GM12878 (cell line): ENCODE measurements around the gene HBB. TPM values are rescaled to one million over a fixed set of nuclear protein-coding genes. Genes with fewer than 3 reads are reported as not detected.

ENCODE experiments used
- ATAC-seq: fragments of 200-7000 bp; cut with Tn5 transposase; 3 replicates; pipeline ENCODE4 v1.9.1; 2020; ENCODE audit warnings: mild to moderate bottlenecking, moderate library complexity
- BruUV-seq: library from RNA; stranded (reverse); fragments of 400-500 nt; replicated peaks from 2 replicates; lab custom pipeline; 2021; lab: Mats Ljungman, UMichigan
- CTCF ChIA-PET: fragments of 300-600 bp; sonication (Branson Sonifier 250); formaldehyde crosslinking; extraction: SDS; loops from one replicate; lab custom pipeline; 2021; ENCODE audit warnings: inconsistent platforms; lab: Yijun Ruan, JAX
- POLR2A ChIA-PET: fragments of 350-600 bp; formaldehyde crosslinking; extraction: SDS; loops from one replicate; lab custom pipeline; 2021; ENCODE audit warnings: inconsistent platforms; lab: Charles Lee
- RAD21 ChIA-PET: fragments of 300-600 bp; sonication (Branson Sonifier 250); formaldehyde crosslinking; loops from one replicate; lab custom pipeline; 2023; ENCODE audit warnings: antibody characterized with exemption; ENCODE audit not compliant: unreplicated experiment; lab: Charles Lee
- SMC1A ChIA-PET: fragments of 300-600 bp; sonication (Branson Sonifier 250); formaldehyde crosslinking; loops from one replicate; lab custom pipeline; 2023; ENCODE audit not compliant: unreplicated experiment, uncharacterized antibody; lab: Charles Lee
- DNase-seq: peaks from one replicate; pipeline ENCODE4 v3.0.0-alpha.2; 2011; ENCODE audit warnings: low read depth, low spot score
- FAIRE-seq: peaks from 3 replicates; lab custom pipeline; 2011; peaks lifted over from hg19 to GRCh38; lab: Jason Lieb, UNC
- H2AFZ ChIP-seq: 2 replicates; pipeline ENCODE4 v1.6.0; 2011; ENCODE audit warnings: low read depth, low read length, control low read depth; ENCODE audit not compliant: control insufficient read depth
- H3K27ac ChIP-seq: 2 replicates; pipeline ENCODE4 v1.5.1; 2011; ENCODE audit warnings: control low read depth; ENCODE audit not compliant: control insufficient read depth, insufficient read depth
- H3K27me3 ChIP-seq, 2 experiments: replicated peaks in 1 of 2; 2 replicates each; pipeline versions ENCODE4 v1.6.0 to v1.6.1; 2011; ENCODE audit warnings: low read length in 1 of 2; ENCODE audit not compliant: control insufficient read depth in 2 of 2, insufficient read depth in 2 of 2
- H3K36me3 ChIP-seq, 2 experiments: 2 replicates each; pipeline ENCODE4 v1.5.1; 2011; ENCODE audit warnings: low read length in 1 of 2; ENCODE audit not compliant: control insufficient read depth in 2 of 2, insufficient read depth in 2 of 2
- H3K4me1 ChIP-seq: 2 replicates; pipeline ENCODE4 v1.6.1; 2011; ENCODE audit warnings: mild to moderate bottlenecking, low read length, moderate library complexity, mixed read lengths; ENCODE audit not compliant: control insufficient read depth, insufficient read depth
- H3K4me2 ChIP-seq: 2 replicates; pipeline ENCODE4 v1.6.0; 2011; ENCODE audit warnings: control low read depth; ENCODE audit not compliant: control insufficient read depth, insufficient read depth
- H3K4me3 ChIP-seq: fragments of 200-600 bp; sonication (generic); 2 replicates; pipeline ENCODE4 v1.5.1; 2016
- H3K79me2 ChIP-seq: 2 replicates; pipeline ENCODE4 v1.6.0; 2011; ENCODE audit warnings: low read length; ENCODE audit not compliant: control insufficient read depth, insufficient read depth
- H3K9ac ChIP-seq: 2 replicates; pipeline ENCODE4 v1.8.0; 2011; ENCODE audit warnings: low read length, control low read depth, mixed read lengths; ENCODE audit not compliant: control insufficient read depth, insufficient read depth
- H3K9me3 ChIP-seq: replicated peaks from 3 replicates; pipeline ENCODE4 v1.5.1; 2011; ENCODE audit warnings: mild to moderate bottlenecking, low read length; ENCODE audit not compliant: control insufficient read depth, insufficient read depth
- H4K20me1 ChIP-seq: 2 replicates; pipeline ENCODE4 v1.6.0; 2011; ENCODE audit not compliant: control insufficient read depth, insufficient read depth
- PAX5 ChIP-seq: IDR thresholded peaks from 2 replicates; pipeline ENCODE4 v1.6.1; 2011; ENCODE audit warnings: low read depth, low read length, borderline replicate concordance
- WGBS: methylation state at CpG from one replicate; pipeline ENCODE4 v1.1.6; 2016; ENCODE audit warnings: low lambda C conversion rate; ENCODE audit not compliant: insufficient replicate concordance, insufficient coverage; ENCODE audit errors: missing lambda C conversion rate; 5-methylcytosine and 5-hydroxymethylcytosine counted together
- in situ Hi-C: fragments of 300-500 bp; cut with MboI; formaldehyde crosslinking; loops from 9 replicates; pipeline ENCODE4 v1.14.3; 2018; ENCODE audit warnings: mixed read lengths
- intact Hi-C: fragments of 100-400 bp; cut with micrococcal nuclease; formaldehyde crosslinking; loops from one replicate; pipeline ENCODE4 v1.14.2; 2022; ENCODE audit not compliant: unreplicated experiment
- polyA plus RNA-seq, 11 experiments: library from polyadenylated mRNA; depleted of rRNA in 4 of 11; unstranded in 6 of 11; stranded (reverse) in 5 of 11; fragments of >200 nt; fragmentation: Nextera tagmentation in 4 of 11; fragmentation: Illumina TruSeq in 1 of 11; extraction: Ambion mirVana in 4 of 11; extraction: Trizol in 1 of 11; gene quantifications; 1 replicate in 1 of 11; 2 replicates in 10 of 11; pipeline versions ENCODE4 v1.2.1 to v1.2.3, GENCODE V29; 2011 to 2016; ENCODE audit warnings: inconsistent platforms in 2 of 11, missing spikeins in 2 of 11, low read depth in 1 of 11
- total RNA-seq, 4 experiments: library from RNA; depleted of rRNA in 3 of 4; stranded (reverse); fragments of >200 nt in 3 of 4; fragmentation: Illumina TruSeq in 1 of 4; extraction: Trizol in 1 of 4; gene quantifications; 2 replicates each; pipeline versions ENCODE4 v1.2.1 to v1.2.3, GENCODE V29; 2013 to 2021

Gene HBB
- total and polyA plus RNA-seq, 10 of the 15 experiments (the other 5 are each of a cell fraction or from before 2014, with no cell fraction given) = 0.36 TPM; not detected in 9

DNA sequence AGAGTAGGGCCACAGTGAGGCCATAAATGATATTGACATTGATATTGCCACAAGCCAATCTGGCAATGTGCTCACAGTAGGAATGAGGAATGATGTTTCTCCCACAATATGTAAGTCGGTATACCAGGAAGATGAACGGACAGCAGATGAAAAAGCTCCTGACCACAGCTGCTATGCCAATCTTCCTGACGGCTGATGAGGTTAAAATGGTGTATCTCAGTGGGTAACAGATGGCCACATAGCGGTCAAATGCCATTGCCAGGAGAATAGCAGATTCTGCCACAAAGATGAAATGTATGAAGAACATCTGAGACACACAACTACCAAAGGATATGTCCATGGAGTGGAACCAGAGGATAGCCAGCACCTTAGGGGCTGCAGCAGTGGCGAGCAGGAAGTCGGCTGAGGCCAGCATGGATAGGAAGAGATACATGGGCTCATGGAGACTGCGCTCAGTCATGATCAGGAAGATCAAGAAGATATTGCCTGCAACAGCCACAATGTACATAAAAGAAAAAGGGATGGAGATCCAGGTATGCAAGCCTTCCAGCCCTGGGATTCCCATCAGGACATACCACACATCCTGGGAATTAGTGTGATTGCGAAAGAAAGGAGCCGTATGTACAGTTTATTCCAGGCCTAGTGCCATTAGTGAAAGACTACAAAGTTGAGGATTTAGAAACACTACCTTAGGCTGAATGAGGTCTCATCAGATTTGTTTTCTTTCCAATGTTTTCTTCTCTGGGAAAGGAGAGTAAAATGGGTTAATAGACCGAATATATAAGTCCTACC is 48.6 kb downstream of the HBB start:
- Histone ChIP-seq H3K9me3 (no peaks in the 10 kb centered on the region), H3K4me3 (no peak overlapping the region), H3K27me3 (no peaks in the 10 kb centered on the region; a peak in 1 of 4 replicates), H3K79me2 (no peaks in the 10 kb centered on the region), H3K4me1 (no peaks in the 10 kb centered on the region), H3K9ac (no peak overlapping the region), H3K4me2 (no peak overlapping the region), H2AFZ (no peak overlapping the region), H4K20me1 (no peaks in the 10 kb centered on the region), H3K27ac (no peak overlapping the region), H3K36me3 (no peaks in the 10 kb centered on the region)
- in situ Hi-C loops = no loop called here
- no peak for DNase-seq
- ChIA-PET CTCF (no interaction called here), SMC1A (no interaction called here), POLR2A (no interaction called here), RAD21 (no interaction called here)
- BruUV-seq = no TSS peak
- TF ChIP-seq PAX5 = no peak
- ATAC-seq = no peak
- intact Hi-C loops = no loop called here
- no peak for FAIRE-seq
- WGBS = 33% methylated on average over 10 of the region's 10 CpGs

Other genes starting within 250 kb of the HBB start
Only the 7 nearest of the 19 such genes appear.
- not detected in 2 replicates for gene OR52A1, start 72.3 kb downstream of the HBB start, total RNA-seq (2014; rRNA removed)
- gene OR52A1, start 72.3 kb downstream of the HBB start, total RNA-seq (2014; rRNA removed; fragmentation: Illumina TruSeq; extraction: Trizol) = not detected in 2 replicates
- gene OR52A1, start 72.3 kb downstream of the HBB start, total RNA-seq (2021) = not detected in 2 replicates
- gene OR52A1, start 72.3 kb downstream of the HBB start, polyA plus RNA-seq (2011; rRNA removed) = not detected in 2 replicates
- not detected in 2 replicates for gene OR52A1, start 72.3 kb downstream of the HBB start, polyA plus RNA-seq (2014; fragmentation: Illumina TruSeq; extraction: Trizol)
- gene OR52A1, start 72.3 kb downstream of the HBB start, polyA plus RNA-seq (2014; fragmentation: Nextera tagmentation; extraction: Ambion mirVana) = not detected
- gene OR52A1, start 72.3 kb downstream of the HBB start, polyA plus RNA-seq (2014; rRNA removed) = not detected in 2 replicates
- gene OR52A1, start 72.3 kb downstream of the HBB start, polyA plus RNA-seq (2016; fragmentation: Nextera tagmentation; extraction: Ambion mirVana) = not detected
- not detected in 2 replicates for gene OR51V1, start 26.4 kb downstream of the HBB start, total RNA-seq (2014; rRNA removed)
- gene OR51V1, start 26.4 kb downstream of the HBB start, total RNA-seq (2014; rRNA removed; fragmentation: Illumina TruSeq; extraction: Trizol) = not detected in 2 replicates
- gene OR51V1, start 26.4 kb downstream of the HBB start, total RNA-seq (2021) = not detected in 2 replicates
- gene OR51V1, start 26.4 kb downstream of the HBB start, polyA plus RNA-seq (2011; rRNA removed) = not detected in 2 replicates
- not detected in 2 replicates for gene OR51V1, start 26.4 kb downstream of the HBB start, polyA plus RNA-seq (2014; fragmentation: Illumina TruSeq; extraction: Trizol)
- not detected for gene OR51V1, start 26.4 kb downstream of the HBB start, polyA plus RNA-seq (2014; fragmentation: Nextera tagmentation; extraction: Ambion mirVana)
- gene OR51V1, start 26.4 kb downstream of the HBB start, polyA plus RNA-seq (2014; rRNA removed) = not detected in 2 replicates
- not detected for gene OR51V1, start 26.4 kb downstream of the HBB start, polyA plus RNA-seq (2016; fragmentation: Nextera tagmentation; extraction: Ambion mirVana)
- not detected in 2 replicates for gene HBD, start 7.4 kb upstream of the HBB start, total RNA-seq (2014; rRNA removed)
- gene HBD, start 7.4 kb upstream of the HBB start, total RNA-seq (2014; rRNA removed; fragmentation: Illumina TruSeq; extraction: Trizol) = not detected in 2 replicates
- gene HBD, start 7.4 kb upstream of the HBB start, total RNA-seq (2021) = not detected in 2 replicates
- not detected in 2 replicates for gene HBD, start 7.4 kb upstream of the HBB start, polyA plus RNA-seq (2011; rRNA removed)
- not detected in 2 replicates for gene HBD, start 7.4 kb upstream of the HBB start, polyA plus RNA-seq (2014; fragmentation: Illumina TruSeq; extraction: Trizol)
- gene HBD, start 7.4 kb upstream of the HBB start, polyA plus RNA-seq (2014; fragmentation: Nextera tagmentation; extraction: Ambion mirVana) = under 1 TPM; 0.11 to 0.32 TPM
- not detected in 2 replicates for gene HBD, start 7.4 kb upstream of the HBB start, polyA plus RNA-seq (2014; rRNA removed)
- not detected for gene HBD, start 7.4 kb upstream of the HBB start, polyA plus RNA-seq (2016; fragmentation: Nextera tagmentation; extraction: Ambion mirVana)
- gene HBG1, start 22.8 kb upstream of the HBB start, total RNA-seq (2014; rRNA removed) = 1.1 TPM in 1 of 2 replicates, not detected in the other
- not detected in 2 replicates for gene HBG1, start 22.8 kb upstream of the HBB start, total RNA-seq (2014; rRNA removed; fragmentation: Illumina TruSeq; extraction: Trizol)
- 1.9 and 2.2 TPM in 2 replicates for gene HBG1, start 22.8 kb upstream of the HBB start, total RNA-seq (2021)
- 0.49 and 1.0 TPM in 2 replicates for gene HBG1, start 22.8 kb upstream of the HBB start, polyA plus RNA-seq (2011; rRNA removed)
- gene HBG1, start 22.8 kb upstream of the HBB start, polyA plus RNA-seq (2014; fragmentation: Illumina TruSeq; extraction: Trizol) = not detected in 2 replicates
- 1 to 10 TPM in 1 of 2 experiments, under 1 TPM in 1; 0.84 to 1.9 TPM for gene HBG1, start 22.8 kb upstream of the HBB start, polyA plus RNA-seq (2014; fragmentation: Nextera tagmentation; extraction: Ambion mirVana)
- gene HBG1, start 22.8 kb upstream of the HBB start, polyA plus RNA-seq (2014; rRNA removed) = 2.3 TPM in 1 of 2 replicates, not detected in the other
- gene HBG1, start 22.8 kb upstream of the HBB start, polyA plus RNA-seq (2016; fragmentation: Nextera tagmentation; extraction: Ambion mirVana) = not detected
- gene HBG2, start 27.7 kb upstream of the HBB start, total RNA-seq (2014; rRNA removed) = not detected in 2 replicates
- not detected in 2 replicates for gene HBG2, start 27.7 kb upstream of the HBB start, total RNA-seq (2014; rRNA removed; fragmentation: Illumina TruSeq; extraction: Trizol)
- 4.5 and 8.3 TPM in 2 replicates for gene HBG2, start 27.7 kb upstream of the HBB start, total RNA-seq (2021)
- gene HBG2, start 27.7 kb upstream of the HBB start, polyA plus RNA-seq (2011; rRNA removed) = 1.4 and 2.2 TPM in 2 replicates
- gene HBG2, start 27.7 kb upstream of the HBB start, polyA plus RNA-seq (2014; fragmentation: Illumina TruSeq; extraction: Trizol) = not detected in 2 replicates
- gene HBG2, start 27.7 kb upstream of the HBB start, polyA plus RNA-seq (2014; fragmentation: Nextera tagmentation; extraction: Ambion mirVana) = 1 to 10 TPM; 2.9 to 7.2 TPM
- gene HBG2, start 27.7 kb upstream of the HBB start, polyA plus RNA-seq (2014; rRNA removed) = 0.25 and 1.1 TPM in 2 replicates
- gene HBG2, start 27.7 kb upstream of the HBB start, polyA plus RNA-seq (2016; fragmentation: Nextera tagmentation; extraction: Ambion mirVana) = not detected
- gene HBE1, start 42.9 kb upstream of the HBB start, total RNA-seq (2014; rRNA removed) = 0.33 TPM in 1 of 2 replicates, not detected in the other
- not detected in 2 replicates for gene HBE1, start 42.9 kb upstream of the HBB start, total RNA-seq (2014; rRNA removed; fragmentation: Illumina TruSeq; extraction: Trizol)
- 0.82 and 2.7 TPM in 2 replicates for gene HBE1, start 42.9 kb upstream of the HBB start, total RNA-seq (2021)
- gene HBE1, start 42.9 kb upstream of the HBB start, polyA plus RNA-seq (2011; rRNA removed) = 1.9 and 2.3 TPM in 2 replicates
- gene HBE1, start 42.9 kb upstream of the HBB start, polyA plus RNA-seq (2014; fragmentation: Illumina TruSeq; extraction: Trizol) = not detected in 2 replicates
- under 1 TPM; 0.13 to 0.62 TPM for gene HBE1, start 42.9 kb upstream of the HBB start, polyA plus RNA-seq (2014; fragmentation: Nextera tagmentation; extraction: Ambion mirVana)
- 0.59 TPM in 1 of 2 replicates, not detected in the other for gene HBE1, start 42.9 kb upstream of the HBB start, polyA plus RNA-seq (2014; rRNA removed)
- not detected for gene HBE1, start 42.9 kb upstream of the HBB start, polyA plus RNA-seq (2016; fragmentation: Nextera tagmentation; extraction: Ambion mirVana)
- gene OR51B4, start 74.9 kb upstream of the HBB start, total RNA-seq (2014; rRNA removed) = not detected in 2 replicates
- gene OR51B4, start 74.9 kb upstream of the HBB start, total RNA-seq (2014; rRNA removed; fragmentation: Illumina TruSeq; extraction: Trizol) = not detected in 2 replicates
- 0.23 TPM in 1 of 2 replicates, not detected in the other for gene OR51B4, start 74.9 kb upstream of the HBB start, total RNA-seq (2021)
- gene OR51B4, start 74.9 kb upstream of the HBB start, polyA plus RNA-seq (2011; rRNA removed) = 1.1 and 2.1 TPM in 2 replicates
- not detected in 2 replicates for gene OR51B4, start 74.9 kb upstream of the HBB start, polyA plus RNA-seq (2014; fragmentation: Illumina TruSeq; extraction: Trizol)
- gene OR51B4, start 74.9 kb upstream of the HBB start, polyA plus RNA-seq (2014; fragmentation: Nextera tagmentation; extraction: Ambion mirVana) = not detected
- gene OR51B4, start 74.9 kb upstream of the HBB start, polyA plus RNA-seq (2014; rRNA removed) = not detected in 2 replicates
- gene OR51B4, start 74.9 kb upstream of the HBB start, polyA plus RNA-seq (2016; fragmentation: Nextera tagmentation; extraction: Ambion mirVana) = not detected